OCI-LY1 (cell line): Measurements from ENCODE around the gene HIPK3.

Experiments used
- EZH2 ChIP-seq: fragments of 200-600 bp; sonication (generic), shearing (Covaris generic); IDR thresholded peaks from 2 replicates; pipeline ENCODE4 v1.8.0; 2017; ENCODE audit warnings: borderline replicate concordance, mixed run types, mild to moderate bottlenecking, antibody characterized with exemption, low read length, moderate library complexity, mixed read lengths
- TF ChIP-seq, protein P1 (sequence below): fragments of 200-600 bp; sonication (generic), shearing (Covaris generic); IDR thresholded peaks from 2 replicates; pipeline ENCODE4 v1.5.1; 2017; ENCODE audit warnings: mild to moderate bottlenecking, antibody characterized with exemption, low read length, moderate library complexity, mixed read lengths

DNA sequence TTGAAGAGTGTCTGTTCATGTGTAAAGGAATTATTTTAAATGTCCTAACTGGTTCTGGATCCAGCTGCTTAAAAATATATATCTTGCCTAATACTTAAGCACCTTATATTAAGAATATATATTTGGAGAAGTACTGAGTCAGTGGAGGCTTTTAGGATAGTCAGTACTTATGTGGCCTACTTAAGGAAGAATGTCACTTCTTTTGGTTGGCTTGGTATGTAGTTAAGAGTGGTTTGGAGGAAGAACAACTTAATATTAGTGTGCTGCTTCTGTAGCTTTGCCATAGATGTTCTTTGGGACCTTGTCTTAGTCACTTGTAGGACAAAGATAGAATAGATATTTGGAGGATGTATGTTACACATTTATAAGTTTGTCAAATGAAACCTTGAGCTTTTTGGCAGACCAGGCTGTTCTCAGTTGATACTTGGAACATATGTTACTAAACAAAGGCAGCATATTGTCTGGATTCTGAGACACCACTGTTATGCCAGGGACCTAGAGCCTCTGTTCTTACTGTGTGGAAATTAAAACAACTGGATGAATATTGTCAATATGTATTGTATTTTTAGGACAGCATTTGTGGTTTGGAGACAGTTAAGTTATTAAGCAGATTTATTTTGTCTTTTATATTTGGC is 4.9 kb downstream of the HIPK3 start:
- TF ChIP-seq, protein P1, sequence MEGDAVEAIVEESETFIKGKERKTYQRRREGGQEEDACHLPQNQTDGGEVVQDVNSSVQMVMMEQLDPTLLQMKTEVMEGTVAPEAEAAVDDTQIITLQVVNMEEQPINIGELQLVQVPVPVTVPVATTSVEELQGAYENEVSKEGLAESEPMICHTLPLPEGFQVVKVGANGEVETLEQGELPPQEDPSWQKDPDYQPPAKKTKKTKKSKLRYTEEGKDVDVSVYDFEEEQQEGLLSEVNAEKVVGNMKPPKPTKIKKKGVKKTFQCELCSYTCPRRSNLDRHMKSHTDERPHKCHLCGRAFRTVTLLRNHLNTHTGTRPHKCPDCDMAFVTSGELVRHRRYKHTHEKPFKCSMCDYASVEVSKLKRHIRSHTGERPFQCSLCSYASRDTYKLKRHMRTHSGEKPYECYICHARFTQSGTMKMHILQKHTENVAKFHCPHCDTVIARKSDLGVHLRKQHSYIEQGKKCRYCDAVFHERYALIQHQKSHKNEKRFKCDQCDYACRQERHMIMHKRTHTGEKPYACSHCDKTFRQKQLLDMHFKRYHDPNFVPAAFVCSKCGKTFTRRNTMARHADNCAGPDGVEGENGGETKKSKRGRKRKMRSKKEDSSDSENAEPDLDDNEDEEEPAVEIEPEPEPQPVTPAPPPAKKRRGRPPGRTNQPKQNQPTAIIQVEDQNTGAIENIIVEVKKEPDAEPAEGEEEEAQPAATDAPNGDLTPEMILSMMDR = no peak
- TF ChIP-seq EZH2 = no peak
